Measurements from ENCODE around the gene NVL.

DNA sequence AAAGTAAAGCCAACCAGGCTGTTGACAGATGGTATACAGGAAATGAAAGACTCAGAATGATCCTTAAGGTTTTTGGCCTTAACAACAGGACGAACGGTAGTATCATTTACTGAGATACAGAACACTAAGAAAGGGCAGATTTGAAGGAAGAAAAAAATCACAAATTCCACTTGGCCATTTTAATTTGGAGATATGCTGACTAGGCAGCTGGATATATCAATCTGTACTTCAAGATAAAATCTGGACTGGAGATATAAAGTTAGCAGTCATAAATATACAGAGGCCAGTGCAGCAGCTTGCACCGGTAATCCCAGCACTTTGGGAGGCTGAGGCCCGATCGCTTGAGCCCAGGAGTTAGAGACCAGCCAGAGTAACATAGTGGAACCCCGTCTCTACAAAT lies 1.3 kb downstream of the NVL start:
- TF ChIP-seq, protein P1, sequence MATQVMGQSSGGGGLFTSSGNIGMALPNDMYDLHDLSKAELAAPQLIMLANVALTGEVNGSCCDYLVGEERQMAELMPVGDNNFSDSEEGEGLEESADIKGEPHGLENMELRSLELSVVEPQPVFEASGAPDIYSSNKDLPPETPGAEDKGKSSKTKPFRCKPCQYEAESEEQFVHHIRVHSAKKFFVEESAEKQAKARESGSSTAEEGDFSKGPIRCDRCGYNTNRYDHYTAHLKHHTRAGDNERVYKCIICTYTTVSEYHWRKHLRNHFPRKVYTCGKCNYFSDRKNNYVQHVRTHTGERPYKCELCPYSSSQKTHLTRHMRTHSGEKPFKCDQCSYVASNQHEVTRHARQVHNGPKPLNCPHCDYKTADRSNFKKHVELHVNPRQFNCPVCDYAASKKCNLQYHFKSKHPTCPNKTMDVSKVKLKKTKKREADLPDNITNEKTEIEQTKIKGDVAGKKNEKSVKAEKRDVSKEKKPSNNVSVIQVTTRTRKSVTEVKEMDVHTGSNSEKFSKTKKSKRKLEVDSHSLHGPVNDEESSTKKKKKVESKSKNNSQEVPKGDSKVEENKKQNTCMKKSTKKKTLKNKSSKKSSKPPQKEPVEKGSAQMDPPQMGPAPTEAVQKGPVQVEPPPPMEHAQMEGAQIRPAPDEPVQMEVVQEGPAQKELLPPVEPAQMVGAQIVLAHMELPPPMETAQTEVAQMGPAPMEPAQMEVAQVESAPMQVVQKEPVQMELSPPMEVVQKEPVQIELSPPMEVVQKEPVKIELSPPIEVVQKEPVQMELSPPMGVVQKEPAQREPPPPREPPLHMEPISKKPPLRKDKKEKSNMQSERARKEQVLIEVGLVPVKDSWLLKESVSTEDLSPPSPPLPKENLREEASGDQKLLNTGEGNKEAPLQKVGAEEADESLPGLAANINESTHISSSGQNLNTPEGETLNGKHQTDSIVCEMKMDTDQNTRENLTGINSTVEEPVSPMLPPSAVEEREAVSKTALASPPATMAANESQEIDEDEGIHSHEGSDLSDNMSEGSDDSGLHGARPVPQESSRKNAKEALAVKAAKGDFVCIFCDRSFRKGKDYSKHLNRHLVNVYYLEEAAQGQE (IDR thresholded peaks at IDR 0.05; ENCODE audit: low read depth): no peak
- TF ChIP-seq, protein P2, sequence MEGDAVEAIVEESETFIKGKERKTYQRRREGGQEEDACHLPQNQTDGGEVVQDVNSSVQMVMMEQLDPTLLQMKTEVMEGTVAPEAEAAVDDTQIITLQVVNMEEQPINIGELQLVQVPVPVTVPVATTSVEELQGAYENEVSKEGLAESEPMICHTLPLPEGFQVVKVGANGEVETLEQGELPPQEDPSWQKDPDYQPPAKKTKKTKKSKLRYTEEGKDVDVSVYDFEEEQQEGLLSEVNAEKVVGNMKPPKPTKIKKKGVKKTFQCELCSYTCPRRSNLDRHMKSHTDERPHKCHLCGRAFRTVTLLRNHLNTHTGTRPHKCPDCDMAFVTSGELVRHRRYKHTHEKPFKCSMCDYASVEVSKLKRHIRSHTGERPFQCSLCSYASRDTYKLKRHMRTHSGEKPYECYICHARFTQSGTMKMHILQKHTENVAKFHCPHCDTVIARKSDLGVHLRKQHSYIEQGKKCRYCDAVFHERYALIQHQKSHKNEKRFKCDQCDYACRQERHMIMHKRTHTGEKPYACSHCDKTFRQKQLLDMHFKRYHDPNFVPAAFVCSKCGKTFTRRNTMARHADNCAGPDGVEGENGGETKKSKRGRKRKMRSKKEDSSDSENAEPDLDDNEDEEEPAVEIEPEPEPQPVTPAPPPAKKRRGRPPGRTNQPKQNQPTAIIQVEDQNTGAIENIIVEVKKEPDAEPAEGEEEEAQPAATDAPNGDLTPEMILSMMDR (IDR thresholded peaks at IDR 0.05 in 2 of 3, conservative IDR thresholded peaks at IDR 0.05 in 1 of 3; ENCODE audit: borderline replicate concordance in 1 of 3, insufficient read depth in 1 of 3, low read depth in 2 of 3, low read length in 2 of 3): no peak
- no peak for TF ChIP-seq EZH2 (IDR thresholded peaks at IDR 0.05)
- no peak for TF ChIP-seq CEBPB (IDR thresholded peaks at IDR 0.05; ENCODE audit: low read depth)
- TF ChIP-seq, protein P3, sequence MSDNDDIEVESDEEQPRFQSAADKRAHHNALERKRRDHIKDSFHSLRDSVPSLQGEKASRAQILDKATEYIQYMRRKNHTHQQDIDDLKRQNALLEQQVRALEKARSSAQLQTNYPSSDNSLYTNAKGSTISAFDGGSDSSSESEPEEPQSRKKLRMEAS (IDR thresholded peaks at IDR 0.05): no peak
- no peak for TF ChIP-seq YY1 (IDR thresholded peaks at IDR 0.05; ENCODE audit: extremely low read depth, insufficient replicate concordance, low read depth, low read length)
- TF ChIP-seq RAD21 (IDR thresholded peaks at IDR 0.05; ENCODE audit: low read depth): no peak
- no peak for TF ChIP-seq EZH2phosphoT487 (IDR thresholded peaks at IDR 0.05; ENCODE audit: borderline replicate concordance)
- no peak for TF ChIP-seq ZFX (IDR thresholded peaks at IDR 0.05)
- TF ChIP-seq, protein P4, sequence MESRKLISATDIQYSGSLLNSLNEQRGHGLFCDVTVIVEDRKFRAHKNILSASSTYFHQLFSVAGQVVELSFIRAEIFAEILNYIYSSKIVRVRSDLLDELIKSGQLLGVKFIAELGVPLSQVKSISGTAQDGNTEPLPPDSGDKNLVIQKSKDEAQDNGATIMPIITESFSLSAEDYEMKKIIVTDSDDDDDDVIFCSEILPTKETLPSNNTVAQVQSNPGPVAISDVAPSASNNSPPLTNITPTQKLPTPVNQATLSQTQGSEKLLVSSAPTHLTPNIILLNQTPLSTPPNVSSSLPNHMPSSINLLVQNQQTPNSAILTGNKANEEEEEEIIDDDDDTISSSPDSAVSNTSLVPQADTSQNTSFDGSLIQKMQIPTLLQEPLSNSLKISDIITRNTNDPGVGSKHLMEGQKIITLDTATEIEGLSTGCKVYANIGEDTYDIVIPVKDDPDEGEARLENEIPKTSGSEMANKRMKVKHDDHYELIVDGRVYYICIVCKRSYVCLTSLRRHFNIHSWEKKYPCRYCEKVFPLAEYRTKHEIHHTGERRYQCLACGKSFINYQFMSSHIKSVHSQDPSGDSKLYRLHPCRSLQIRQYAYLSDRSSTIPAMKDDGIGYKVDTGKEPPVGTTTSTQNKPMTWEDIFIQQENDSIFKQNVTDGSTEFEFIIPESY (IDR thresholded peaks at IDR 0.05; ENCODE audit: extremely low read depth, insufficient replicate concordance, low read length): no peak

All from HCT116 (cell line).